GM18507 (cell line): ENCODE data around the gene PSMD14.
"Not testable (repeated sequence)": the region's sequence is repeated elsewhere in the genome, so short reads cannot be mapped to it uniquely, and the experiment has no call there.

Experiments used
- DNase-seq: peaks from one replicate; pipeline ENCODE4 v3.0.0; 2011; ENCODE audit warnings: low read depth; ENCODE audit not compliant: insufficient read length; ENCODE audit errors: extremely low spot score
- FAIRE-seq: peaks from 2 replicates; lab custom pipeline; 2011; peaks lifted over from hg19 to GRCh38; lab: Jason Lieb, UNC

PSMD14 gene

DNA sequence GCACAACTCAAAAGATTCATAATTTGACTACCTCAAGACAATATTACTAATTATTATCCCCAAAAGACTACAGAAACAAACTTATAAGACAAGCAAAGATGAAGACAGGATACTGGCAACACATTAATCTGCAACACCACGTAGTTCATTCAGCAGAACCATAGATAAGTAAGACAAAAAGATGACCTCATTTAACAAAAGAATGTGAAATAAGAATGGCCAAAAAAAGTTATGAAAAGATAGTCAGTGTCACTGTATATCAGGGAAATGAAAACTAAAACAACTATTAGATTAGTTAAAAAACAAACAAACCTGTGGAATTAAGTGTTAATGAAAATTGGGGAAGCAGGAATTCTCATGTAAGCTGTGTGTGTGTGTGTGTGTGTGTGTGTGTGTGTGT lies 19.4 kb downstream of the PSMD14 start:
- DNase-seq (no peak), FAIRE-seq (no peak)

DNA sequence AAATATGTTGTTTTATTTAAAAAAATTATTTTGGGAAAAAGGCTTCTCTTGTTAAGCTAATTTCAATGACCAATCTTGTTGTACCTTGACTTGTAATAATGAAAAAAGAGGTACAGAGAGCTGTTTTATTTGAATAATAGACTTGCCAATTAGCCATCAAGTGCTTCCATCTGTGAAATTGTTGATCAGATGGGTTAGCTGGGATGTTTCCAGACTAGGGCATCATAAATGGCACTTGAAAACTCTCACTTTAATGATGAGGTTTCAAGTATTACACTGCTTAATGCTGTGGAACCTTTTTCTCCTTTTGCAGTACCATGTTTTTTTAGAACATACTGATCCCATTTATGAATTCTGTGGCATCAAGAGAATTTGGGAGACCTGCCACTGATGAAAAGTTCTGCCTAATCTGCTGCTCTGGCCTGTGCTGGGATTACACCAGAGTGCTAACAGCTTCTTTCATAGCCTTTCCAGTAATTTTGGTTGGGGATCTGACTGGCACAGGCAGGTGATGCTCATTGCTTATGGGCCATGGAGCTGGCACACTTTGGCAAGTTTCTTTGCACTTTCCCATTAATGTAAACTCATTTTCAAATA lies 24.2 kb downstream of the PSMD14 start:
- no peak for FAIRE-seq
- no peak for DNase-seq

DNA sequence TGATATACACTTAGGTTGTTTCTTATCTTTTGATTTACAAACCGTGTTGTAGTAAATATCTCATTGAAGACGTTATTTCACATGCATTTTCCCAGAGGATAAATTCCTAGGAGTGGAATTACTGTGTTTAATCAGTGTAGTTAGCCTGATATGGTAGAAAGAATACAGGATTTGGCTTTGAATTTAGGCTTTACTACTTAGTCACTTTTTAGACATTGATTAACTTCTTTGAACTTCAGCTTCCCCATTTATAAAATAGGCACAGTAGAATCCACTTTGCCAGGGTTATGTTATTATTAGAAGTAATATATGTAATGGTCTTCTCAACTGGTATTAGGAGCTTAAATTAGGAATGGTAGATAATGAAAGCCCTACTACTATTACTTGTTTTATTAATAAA lies 27.4 kb downstream of the PSMD14 start:
- FAIRE-seq (no peak), DNase-seq (no peak)

DNA sequence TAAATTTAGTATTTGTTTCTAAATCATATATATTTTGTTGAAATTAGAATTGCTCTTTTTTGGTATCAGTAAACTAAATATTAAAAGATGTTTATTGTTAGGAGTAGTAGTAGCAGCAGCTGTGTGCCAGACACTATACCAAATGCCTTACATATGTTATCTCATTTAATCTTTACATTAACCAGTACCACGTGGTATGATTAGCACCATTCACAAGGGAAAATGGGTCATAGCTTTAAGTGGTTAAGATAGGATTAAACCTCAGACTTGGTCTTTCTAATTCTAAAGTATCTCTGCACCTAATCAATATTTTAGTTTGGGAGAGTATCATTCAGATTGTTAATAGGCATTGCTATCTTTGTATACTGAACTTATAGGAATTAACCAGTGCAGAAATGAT lies 29.0 kb downstream of the PSMD14 start:
- DNase-seq, result no peak
- no peak for FAIRE-seq

DNA sequence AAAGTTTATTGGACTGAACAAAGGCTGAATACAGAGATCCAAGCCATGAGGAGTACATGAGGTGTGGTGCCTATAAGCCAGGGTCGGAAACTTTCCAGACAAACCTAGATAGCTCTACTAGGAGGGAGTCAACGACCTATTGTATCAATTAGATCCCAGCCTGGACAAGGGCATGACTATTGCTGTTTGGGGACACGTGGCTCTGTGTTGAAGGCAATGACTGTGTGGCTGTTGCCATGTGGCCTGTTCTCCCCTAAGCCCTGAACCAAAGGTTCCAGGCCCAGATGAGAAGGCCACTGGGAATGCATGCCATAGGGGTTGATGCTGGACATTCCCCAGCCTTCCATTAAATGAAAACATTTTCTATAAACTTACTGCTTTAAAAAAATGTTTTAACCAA lies 31.3 kb downstream of the PSMD14 start:
- not testable (repeated sequence) for FAIRE-seq, DNase-seq

DNA sequence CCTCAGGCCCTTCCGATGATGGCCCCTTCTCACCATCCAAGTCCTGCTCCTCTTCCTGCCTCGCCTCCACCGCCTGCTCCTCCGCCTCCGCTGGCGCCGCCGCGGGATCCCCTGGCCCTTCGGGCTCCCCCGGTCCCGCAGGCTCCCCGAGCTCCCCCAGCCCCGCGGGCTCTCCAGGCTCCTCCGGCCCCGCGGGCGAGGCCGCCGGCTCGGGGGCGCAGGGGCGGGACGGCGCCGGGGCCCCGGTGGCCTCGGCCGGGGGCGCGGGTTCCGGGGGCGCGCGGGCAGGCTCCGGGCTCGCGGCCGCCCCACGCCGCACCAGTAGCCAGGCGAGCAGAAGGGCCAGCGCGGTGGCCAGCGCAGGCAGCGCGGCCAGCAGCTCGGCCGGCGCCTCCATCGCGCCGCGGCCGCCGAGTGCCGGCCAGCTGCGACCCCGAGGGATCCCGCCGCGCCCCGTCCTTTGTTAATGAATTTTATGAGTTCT lies 32.7 kb downstream of the PSMD14 start:
- not testable (repeated sequence) for DNase-seq

DNA sequence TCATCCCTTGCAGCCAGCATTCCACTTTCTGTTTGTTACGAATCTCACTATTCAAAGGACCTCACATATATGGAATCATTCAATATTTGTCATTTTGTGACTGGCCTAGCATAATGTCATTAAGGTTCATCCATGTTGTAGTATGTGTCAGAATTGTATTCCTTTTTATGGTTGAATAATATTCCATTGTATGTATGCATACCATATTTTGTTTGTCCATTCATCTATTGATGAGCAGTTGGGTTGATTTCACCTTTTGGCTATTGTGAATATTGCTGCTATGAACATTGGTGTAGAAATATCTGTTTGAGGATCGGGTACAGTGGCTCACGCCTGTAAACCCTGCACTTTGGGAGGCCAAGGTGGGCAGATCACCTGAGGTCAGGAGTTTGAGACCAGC lies 35.0 kb downstream of the PSMD14 start:
- DNase-seq, result no peak
- FAIRE-seq, result no peak

More for the DNA sequence above, 32.7 kb downstream of the PSMD14 start:
- not testable (repeated sequence) for FAIRE-seq

DNA sequence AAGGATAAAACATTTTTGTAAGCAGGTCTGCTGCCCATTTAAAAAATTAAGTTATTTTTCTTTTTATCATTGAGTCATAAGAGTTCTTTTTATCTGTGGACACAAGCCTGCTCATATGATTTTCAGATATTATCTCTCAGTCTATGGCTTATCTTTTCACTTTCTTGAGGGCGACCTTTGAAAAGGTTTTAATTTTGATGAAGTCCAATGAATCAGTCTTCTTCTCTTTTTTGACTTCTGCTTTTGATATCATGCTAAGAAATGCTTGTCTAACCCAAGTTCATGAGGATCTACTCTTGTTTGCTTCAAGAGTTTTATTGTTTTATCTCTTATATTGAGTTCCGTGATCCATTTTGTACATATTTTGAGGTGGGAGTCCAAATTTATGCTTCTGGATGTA lies 36.5 kb downstream of the PSMD14 start:
- FAIRE-seq (no peak), DNase-seq (no peak)

DNA sequence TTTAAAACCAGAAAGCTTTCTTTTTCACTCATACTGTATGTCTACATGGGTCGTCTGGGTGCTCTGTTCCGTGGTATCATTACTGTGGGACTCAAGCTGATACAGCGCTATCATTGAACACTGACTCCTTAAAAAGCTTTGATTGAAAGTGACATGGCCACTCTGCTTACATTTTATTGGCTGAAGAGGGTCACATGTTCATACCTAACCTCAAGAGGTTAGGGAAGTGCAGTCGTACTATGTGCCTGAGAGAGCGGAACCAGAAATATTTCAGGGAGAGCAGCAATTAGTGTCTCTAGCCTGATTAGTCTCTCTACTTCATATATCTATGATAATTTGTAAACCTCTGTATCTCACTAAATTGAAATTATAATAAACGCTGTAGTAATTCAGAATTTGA lies 43.5 kb downstream of the PSMD14 start:
- FAIRE-seq (no peak), DNase-seq (no peak)

DNA sequence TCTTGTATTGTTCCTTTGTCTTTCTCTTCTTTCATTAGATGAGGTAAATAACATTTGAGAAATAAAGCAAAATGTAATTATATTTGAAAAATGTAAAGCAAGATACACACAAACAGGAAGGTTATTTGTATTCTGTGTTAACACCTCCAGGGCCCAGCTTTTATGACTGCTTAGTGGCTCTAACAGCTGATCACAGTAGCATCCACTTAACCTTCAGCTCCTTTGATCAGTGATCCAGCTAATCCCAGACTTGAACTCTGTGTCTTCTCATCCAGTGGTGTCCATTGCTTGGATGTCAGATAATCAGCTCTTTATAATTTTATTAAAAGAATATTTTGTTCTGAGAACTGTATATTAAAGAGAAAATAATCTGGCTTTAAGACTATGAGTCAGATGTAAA lies 44.5 kb downstream of the PSMD14 start:
- FAIRE-seq, result no peak
- DNase-seq, result no peak

DNA sequence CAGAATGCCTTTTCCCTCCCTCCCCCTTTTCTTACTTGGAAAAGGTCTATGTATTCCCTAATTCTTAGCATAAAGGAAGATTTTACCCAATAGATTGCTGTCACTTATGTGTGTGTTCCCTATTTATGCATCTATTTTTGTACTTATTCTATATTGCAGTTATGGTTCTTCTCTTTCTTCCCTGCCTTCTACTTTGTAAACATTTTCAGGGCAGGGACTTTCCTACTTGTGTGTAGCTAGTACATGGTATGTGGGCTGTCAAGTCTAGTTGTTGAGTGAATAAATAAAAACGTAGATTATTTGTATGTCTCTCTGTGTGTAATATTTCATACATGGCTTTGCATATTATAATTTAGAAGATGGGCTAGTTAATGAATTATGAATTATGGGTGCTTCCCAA lies 45.3 kb downstream of the PSMD14 start:
- peak; percentile 51 for FAIRE-seq
- DNase-seq, result no peak

DNA sequence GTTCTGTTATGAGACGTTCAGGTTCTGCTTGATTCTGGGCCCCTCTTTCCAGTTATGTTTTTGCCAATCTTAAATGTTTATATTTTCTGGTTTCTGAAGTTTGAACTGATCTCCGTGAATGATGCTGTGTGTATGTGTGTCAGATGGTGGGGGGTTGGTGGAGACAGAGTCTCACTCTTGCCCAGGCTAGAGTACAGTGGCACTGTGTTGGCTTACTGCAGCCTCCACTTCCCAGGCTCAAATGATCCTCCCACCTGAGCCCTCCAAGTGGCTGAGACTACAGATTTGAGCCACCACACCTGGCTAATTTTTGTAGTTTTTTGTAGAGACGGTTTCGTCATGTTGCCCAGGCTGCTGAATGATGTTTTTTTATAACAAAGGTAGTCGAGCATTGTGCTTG lies 45.9 kb downstream of the PSMD14 start:
- DNase-seq (no peak), FAIRE-seq (no peak)

DNA sequence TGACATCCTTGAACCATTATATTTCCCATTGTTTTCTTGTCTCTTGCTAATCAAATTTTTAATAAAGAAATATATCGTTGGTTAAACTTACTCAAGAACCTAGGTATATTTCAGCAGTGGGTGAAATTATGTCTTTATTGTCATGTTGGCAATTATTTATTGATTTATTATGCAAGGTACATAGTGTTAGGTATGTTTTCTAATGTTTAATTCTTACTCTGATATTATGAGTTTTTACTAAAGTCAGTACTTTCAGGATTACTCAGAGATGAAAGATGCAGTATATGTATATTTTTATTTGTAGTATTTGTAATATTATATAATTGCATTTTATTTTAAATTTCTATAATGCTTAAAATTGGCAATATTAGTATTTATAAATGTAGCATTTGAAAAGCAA lies 46.9 kb downstream of the PSMD14 start:
- no peak for DNase-seq
- no peak for FAIRE-seq

DNA sequence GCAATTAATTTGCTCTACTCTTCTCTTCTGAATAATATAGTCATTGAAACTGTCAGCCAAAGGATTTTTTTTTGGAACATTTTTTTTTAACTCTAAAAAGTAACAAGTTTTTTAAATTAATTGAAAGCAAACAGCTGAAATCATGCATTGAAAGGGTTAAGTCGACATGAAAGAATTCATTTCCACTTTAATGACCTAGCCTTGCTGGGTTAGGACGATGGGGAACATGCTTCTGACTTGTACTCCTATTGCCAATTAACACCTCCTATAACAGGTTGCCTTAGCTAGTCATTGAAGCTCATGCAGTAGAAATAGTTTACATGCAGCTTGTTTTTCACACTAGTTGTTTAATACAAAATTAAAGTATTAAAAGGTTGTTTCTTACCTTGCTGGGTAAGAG lies 47.8 kb downstream of the PSMD14 start:
- FAIRE-seq (no peak), DNase-seq (no peak)

DNA sequence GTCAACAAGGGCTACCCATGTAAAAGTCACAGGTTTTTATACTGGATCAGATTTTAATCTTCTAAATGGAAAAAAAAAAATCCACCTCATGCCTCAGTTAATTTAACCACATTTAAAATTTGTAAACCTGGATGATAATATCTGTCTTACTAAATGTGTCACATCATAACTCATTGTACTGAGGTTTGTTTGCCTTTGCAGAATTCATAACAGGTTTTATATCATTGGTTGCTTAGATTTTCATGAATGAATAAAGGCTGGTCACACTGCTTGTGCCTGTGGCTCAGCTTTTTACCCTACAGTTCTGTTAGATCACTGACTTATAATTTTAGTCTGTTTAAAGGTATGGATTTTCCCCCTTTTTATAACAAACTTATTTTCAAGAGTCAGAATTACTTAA lies 48.9 kb downstream of the PSMD14 start:
- FAIRE-seq (peak; percentile 50), DNase-seq (no peak)

DNA sequence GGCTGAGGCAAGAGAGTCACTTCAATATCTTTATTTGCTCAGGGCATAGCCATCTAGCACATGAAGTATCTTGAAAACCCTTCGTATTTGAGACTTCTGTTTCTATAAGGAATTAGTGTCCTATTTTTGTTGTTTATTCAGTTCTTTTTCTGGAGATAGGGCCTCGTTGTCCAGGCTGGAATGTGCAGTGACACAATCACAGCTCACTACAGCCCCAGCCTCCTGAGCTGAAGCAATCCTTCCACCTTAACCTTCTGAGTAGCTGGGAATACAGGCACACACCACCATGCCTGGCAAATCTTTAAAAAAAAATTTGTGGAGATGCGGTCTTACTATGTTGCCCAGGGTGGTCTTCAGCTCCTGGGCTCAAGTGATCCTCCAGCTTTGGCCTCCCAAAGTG lies 50.6 kb downstream of the PSMD14 start:
- DNase-seq (no peak), FAIRE-seq (no peak)

DNA sequence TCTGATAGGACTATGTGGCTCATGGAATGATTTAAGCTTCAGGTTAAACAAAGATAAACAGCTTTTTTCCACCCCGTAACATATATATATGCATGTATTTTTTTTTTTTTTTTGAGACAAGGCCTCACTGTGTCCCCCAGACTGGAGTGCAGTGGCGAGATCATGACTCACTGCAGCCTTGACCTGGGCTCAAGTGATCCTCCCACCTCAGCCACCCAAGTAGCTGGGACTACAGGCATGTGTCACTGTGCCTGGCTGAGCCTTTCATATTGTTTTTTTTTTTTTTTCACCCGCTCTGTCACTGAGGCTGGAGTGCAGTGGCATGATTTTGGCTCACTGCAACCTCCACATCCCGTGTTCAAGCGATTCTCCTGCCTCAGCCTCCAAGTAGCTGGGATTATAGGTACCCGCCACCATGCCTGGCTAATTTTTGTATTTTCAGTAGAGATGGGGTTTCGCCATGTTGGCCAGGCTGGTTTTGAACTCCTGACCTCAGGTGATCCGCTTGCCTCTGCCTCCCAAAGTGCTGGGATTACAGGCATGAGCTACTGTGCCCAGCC lies 52.0 kb downstream of the PSMD14 start:
- not testable (repeated sequence) for FAIRE-seq, DNase-seq

DNA sequence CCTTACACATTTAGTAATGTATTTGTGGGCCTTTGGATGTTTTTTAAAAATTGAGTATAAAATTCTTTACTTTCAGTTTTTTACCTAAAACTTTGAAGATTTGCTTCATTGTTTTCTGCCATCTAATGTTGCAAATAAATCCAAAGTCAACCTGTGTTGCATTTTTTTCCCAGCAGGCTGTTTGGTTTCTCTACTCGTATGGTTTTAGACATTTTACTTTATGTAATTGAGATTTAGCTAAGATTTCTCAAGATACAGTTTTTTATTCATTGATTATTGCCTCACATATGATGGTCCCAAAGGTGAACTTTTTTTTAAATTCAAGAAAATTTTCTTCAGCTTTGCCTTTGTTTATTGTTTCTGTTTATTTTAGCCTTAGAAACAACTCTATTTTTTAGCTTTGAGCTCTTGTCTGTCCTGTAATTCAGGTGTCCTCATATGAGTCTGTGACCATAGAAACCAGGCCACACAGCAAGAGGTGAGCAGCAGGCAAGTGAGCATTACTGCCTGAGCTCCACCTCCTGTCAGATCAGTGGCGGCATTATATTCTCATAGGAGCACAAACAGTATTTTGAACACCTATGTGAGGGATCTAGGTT lies 54.4 kb downstream of the PSMD14 start:
- FAIRE-seq (peak; percentile 33), DNase-seq (no peak)

DNA sequence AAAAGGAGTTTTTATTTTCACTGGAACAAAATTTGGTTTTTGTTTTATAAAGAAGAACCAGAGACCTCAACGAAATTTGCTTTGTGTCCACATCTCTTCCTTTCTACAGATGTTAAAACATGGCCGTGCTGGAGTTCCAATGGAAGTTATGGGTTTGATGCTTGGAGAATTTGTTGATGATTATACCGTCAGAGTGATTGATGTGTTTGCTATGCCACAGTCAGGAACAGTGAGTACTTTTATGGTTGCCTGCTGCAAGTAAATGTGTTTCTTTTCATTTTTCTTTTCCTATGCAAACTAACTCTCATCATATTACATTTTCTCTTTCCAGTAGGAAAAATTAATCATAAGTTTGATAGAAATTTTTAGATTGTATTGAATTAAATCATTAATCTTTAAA lies 59.5 kb downstream of the PSMD14 start:
- no peak for FAIRE-seq
- no peak for DNase-seq

DNA sequence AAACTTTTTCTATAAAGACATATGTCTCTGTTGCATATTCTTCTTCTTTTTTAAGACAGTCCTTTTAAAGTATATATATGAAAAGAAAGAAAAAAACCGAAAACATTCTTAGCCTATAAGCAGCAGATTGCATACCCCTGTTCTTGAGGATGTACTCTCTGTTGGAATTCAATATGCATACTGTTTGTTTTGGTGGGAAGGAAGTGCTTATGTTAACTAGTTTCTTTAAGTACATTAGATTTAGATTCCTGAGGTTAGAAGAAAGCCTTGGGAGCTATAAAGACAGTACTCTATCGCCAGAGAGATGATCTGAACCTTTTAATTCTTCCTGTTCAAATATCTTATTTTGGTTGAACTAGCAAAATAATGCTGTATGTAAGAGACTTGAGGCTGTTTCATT lies 61.1 kb downstream of the PSMD14 start:
- DNase-seq (no peak), FAIRE-seq (no peak)

DNA sequence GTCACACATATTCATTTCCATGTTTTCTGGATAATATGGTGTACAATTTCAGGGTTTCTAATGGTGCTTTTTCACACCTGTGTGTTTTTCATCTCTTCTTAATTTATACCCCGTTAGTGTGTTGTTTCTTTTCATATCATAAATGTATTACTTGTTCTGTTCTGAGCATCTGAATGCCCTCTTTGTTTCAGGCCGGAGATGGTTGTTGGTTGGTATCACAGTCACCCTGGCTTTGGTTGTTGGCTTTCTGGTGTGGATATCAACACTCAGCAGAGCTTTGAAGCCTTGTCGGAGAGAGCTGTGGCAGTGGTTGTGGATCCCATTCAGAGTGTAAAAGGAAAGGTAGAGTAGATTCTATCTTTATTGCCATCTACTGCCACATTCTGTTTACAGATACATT lies 62.8 kb downstream of the PSMD14 start:
- no peak for DNase-seq
- FAIRE-seq, result no peak
